Amniotic epithelial cell (primary cell): ENCODE data around the gene PCCA.

ENCODE experiments used
- DNase-seq: peaks from one replicate; pipeline ENCODE4 v3.0.0-alpha.2; 2010; ENCODE audit warnings: low read depth

The PCCA gene

GRCh38 chr13:100470866-100471505 is 382.1 kb downstream of the PCCA start:
- no peak for DNase-seq

DNA sequence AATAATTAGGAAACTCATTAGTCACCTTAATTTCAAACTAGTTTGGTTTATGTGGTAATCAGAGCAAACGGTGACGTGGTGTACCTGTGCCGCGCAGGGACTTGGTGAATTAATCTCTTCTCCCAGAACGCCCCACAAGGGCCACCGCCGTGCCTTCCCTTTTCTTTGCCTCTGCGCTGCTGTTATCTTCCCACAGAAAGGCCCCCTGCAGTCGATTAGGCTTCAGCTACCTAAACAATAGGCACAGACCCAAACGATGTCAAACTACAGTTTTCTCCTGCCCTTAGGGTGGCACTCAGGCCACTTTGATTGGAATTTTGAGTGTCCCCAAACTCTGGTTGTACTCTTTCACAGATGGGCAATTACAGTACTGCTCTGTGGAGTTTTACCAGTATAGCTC is 384.2 kb downstream of the PCCA start:
- no peak for DNase-seq

GRCh38 chr13:100473501-100474044 is 384.7 kb downstream of the PCCA start:
- DNase-seq, result no peak

DNA sequence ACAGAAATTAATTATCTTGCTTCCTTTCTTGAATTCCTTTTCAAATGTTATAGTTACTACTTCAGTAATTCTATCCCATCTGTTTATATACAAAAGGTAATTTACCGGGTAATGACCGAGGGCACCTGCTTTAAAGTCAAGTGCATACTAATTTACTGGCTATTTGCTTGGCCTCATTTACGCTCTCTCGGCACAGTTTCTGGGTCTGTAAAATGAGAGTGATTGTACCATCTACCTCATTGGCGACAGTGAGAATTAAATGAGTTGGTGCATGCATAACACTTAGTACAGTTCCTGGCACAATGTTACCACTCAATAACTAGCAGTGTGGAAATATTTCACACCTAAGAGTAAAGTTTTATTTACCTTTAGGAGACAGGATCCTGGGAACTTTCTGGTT is 388.1 kb downstream of the PCCA start:
- DNase-seq, result no peak

DNA sequence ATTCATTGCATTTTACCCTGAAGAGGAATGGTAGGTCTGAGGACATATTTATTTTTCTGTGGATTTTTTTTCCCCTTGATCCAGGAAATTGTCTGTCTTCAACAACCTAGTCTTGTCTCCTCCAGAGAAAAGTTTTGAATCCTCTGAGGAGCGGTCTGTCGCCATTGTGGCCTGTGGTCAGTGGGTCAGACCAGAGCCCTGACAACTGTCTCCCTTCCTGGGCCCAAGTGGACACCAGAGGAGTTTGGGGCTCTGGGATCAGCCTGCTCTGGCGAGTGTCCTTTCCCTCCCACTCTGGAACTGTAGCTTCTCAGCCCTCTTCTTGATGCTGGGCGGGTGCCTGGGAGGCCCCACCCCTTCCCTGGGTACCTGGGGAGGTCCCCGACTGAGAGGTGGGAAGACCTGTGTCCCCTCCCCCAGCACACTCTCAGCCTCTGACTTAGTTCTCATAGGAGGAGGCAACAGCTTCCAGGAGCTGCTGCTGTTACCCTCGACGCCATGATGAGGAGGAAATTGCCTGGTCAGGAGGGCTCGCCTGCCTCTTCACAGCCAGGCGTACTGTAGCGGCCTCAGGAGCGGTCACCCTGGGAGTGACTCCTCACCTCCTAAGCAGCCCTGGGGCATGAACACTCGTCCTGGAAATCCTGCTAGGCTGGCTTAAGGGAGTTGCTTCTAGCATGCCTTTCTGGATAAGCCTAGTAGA is 389.4 kb downstream of the PCCA start:
- DNase-seq, result no peak

DNA sequence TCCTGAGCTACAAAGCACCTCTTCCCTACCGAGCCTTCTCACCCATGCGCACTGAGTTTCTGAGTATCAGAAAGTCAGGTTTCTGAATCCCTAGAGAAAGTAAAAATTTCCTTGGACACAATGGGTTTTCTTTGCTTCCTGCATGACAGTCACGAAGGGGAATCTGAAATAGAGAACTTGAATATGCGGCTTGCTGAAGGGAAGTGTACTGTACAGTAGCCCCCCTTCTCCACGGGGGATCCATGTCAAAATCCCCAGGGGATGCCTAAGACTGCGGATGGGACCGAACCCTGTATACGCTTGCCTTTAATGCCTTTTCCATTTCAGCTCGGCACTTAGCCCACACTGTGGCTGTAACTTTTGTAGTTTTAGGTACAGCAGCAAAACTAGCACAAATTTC is 391.8 kb downstream of the PCCA start:
- no peak for DNase-seq

- DNase-seq, result no peak
Observed at GRCh38 chr13:100483139-100483538, 394.2 kb downstream of the PCCA start.

DNA sequence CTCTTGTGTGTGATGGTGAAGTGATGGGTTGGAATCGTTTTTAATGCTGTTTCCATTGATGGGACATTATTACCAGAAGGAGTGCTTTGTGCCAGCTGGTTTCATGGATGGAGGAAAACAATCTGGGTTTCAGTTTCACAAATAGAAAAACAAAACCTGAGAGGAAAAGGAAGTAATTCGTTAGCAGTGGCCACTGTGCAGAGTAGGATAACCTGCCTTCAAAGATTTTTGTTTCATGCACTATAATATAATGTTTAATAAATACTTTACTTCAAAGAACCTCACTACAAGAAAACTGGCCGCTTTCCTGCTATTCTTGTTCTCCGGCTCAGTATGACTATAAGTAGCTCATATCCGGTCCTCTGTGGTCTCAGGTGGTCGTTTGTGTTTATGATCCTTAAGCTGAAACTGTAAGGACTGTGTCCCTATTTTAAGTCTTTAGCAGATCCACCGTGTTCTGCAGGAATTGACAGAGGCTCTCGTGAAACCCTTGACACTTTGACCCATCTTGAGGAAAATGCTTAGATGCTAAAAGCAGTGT is 395.0 kb downstream of the PCCA start:
- DNase-seq, result no peak

DNA sequence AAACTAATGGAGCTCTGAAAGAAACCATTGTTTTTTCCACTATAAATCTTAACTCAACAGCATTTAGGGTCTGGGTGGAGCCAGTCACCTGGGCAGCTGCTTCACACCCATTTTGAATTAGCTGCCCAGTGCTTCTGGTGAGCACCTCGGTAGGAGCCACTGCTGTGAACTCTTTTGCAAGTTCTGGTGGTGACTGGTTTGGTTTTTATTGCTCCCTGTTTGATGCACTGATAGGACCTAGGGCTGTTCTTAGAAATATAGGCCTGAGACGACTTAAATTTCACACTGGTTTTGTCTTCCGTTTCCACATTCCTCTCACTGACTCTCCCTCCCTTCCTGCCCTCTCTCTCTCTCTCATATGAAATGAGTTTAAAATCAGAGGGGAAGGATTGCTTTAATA is 395.8 kb downstream of the PCCA start:
- DNase-seq, result no peak

- no peak for DNase-seq
Observed at GRCh38 chr13:100485265-100485664, 396.4 kb downstream of the PCCA start.

DNA sequence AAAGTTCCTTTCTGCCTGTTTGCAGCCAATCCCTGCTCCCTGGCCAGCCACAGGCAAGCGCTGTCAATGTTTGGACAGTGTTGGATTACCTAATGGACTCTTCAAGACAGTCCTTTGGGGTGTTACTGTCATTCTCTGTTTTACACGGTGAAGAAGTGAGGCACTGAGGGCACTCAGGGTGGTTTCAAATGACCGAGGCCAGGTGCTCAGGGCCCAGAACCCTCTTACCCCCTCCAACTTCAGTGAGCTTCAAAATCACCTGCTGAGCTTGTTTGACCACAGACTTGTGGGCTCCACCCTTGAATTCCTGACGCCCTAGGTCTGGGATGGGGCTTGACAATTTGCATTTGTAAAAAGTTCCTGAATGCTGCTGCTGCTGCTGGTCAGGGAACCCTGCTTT is 401.8 kb downstream of the PCCA start:
- no peak for DNase-seq

DNA sequence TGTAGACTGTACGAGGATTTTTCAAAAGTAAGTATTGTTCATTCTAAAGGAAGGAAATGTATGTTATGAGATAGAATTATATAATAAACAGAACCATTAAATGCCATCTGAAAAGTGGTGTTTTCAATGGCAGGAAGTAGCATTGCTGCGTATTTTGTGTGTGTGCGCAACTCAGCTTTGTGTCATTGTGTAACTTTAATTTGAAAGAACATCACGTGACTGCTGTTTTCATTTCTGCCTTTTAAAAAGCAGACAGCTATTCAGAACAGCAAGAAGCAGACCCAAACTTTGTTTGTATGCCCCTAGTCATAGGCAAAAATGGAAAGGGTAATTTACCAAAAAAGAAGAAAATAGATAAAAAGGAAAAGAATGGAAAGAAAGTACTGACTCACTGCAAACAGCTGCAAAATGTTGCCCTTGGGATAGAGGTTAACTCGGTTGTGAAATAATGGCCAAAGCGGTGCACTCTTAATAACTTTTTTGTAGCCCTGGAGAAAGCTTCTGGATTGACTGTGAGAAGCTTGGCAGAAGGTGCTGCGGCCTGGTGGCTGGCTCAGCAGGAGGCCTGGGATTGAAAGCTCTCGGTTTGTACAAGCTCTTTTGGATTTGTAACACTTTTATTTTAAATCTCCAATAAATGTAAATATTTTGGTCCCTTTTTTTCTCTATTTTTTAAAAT is 402.4 kb downstream of the PCCA start:
- DNase-seq, result peak; percentile 70

- DNase-seq, result peak; percentile 82
Observed at GRCh38 chr13:100493418-100493817, 404.5 kb downstream of the PCCA start.

- no peak for DNase-seq
Observed at GRCh38 chr13:100495455-100495854, 406.6 kb downstream of the PCCA start.

- DNase-seq, result peak; percentile 68
Observed at GRCh38 chr13:100497389-100497788, 408.5 kb downstream of the PCCA start.

DNA sequence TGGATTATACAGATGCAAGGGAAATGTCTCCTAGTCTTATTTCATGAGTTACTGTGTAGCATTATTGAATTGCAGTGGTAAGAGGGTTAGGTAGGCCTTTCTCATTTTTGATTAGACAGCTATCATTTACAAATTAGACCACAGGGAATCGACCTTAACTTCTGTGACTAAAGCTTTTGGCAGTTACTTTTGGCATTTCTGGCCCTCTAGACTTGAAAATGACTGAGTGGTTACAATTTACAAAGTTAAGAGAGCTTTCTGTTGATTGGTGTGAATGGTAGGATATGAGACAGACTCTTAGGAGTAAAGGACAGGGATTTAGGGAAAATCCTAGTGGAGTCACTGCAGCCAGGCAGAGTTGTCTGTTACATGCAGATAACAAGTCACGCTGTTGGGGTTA is 413.6 kb downstream of the PCCA start:
- DNase-seq, result no peak

DNA sequence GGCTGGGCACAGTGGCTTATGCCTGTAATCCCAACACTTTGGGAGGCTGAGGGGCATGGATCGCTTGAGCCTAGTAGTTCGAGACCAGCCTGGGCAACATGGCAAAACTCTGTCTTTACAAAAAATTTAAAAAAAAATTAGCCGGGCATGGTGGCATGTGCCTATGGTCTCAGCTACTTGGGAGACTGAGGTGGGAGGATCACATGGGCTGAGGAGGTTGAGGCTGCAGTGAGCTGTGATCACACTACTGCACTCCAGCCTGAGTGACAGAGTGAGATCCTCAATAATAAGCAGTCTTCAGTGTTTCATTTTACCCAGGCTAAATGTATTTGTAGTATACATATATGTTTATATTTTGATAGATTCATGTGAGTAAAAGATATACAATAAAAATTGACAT is 414.7 kb downstream of the PCCA start:
- no peak for DNase-seq

- no peak for DNase-seq
Observed at GRCh38 chr13:100506154-100506553, 417.3 kb downstream of the PCCA start.

DNA sequence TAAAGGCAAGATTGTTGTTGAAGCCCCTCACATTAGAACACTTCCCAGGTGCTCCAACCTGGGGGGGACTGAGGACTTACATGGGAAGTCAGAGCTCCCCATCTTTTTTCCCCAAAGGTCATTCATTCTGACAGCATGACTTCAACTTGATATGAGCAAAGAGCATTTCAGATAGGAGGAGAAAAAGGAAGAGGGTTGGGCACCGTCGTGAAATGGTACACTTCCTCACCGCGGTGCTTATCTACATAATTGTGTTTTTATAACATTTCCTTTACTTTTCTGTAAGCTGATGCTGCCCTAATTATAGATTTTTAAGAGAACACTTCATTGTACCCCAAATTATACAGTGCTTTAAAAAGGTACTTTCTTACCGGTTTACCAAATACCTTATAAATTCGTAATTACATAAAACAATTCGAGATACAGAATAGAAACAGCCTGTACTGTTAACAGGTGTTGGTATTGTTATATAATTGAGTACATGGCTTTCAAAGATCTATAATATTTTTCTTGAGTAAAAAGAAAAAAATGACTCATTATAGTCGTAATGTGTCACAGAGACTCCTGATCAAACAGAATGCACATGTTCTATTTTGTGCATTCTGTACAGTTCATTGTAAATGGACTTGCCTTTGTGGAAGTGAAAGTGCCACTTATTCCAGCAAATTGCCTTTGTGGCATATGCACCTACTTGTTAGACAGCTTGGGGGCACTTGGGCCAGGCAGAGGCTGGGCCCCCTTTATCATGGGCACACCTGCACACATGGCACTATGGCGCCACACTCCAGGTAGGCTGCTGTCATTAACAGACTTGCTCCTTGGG is 417.9 kb downstream of the PCCA start:
- DNase-seq, result no peak

DNA sequence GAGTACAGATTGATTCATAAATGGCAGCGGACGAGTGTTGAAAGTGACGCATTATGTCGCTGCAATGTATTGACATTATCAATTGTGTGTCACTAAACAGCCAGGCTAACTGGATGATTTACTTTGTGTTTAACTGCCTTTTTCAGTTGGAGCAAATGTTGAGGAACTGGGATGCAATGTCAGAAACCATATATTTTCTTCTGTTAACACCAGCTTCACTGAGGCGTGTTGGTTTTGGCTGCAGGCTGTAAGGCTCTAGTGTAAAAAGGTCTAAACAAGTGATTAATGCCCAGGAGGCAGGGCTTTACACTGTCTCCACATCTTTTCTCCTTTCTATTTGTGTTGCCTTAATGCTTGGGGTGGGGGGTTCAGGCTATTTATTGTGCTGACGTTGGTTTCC is 419.6 kb downstream of the PCCA start:
- DNase-seq, result no peak

DNA sequence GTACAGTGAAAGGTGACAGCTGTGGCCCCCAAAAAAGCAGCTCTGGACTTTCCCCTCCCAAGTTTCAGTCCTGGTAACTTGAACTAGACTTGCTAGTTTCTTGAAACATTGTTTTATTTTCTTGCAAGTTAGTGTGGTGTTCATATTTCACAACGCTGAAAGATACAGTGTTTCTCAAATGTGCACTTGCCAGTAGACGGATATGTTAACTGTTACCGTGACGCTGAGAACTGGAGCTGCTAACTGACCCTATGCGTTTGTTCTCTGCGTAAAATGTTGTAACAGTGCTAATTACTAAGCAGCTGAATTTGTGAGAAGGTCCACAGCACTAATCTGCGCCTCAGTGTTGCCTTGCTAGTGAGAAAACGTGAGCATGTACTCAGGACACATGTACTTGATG is 420.1 kb downstream of the PCCA start:
- DNase-seq, result no peak
